ENCODE results near the gene SERPINA5. TPM values are rescaled to one million over a fixed set of nuclear protein-coding genes. Genes with fewer than 3 reads are reported as not detected.

SERPINA5 gene
- polyA plus RNA-seq, 1 of the 3 experiments (the other 2 are of a cell fraction), result 0.08 TPM

- TF ChIP-seq JUND (IDR thresholded peaks at IDR 0.05), result no peak
- no peak for TF ChIP-seq ELF1 (IDR thresholded peaks at IDR 0.05)
- TF ChIP-seq, protein P1, sequence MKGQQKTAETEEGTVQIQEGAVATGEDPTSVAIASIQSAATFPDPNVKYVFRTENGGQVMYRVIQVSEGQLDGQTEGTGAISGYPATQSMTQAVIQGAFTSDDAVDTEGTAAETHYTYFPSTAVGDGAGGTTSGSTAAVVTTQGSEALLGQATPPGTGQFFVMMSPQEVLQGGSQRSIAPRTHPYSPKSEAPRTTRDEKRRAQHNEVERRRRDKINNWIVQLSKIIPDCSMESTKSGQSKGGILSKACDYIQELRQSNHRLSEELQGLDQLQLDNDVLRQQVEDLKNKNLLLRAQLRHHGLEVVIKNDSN (IDR thresholded peaks at IDR 0.05; ENCODE audit: borderline replicate concordance, low read depth), result no peak
- TF ChIP-seq MXI1 (IDR thresholded peaks at IDR 0.05; ENCODE audit: low read depth, low read length), result no peak
- no peak for TF ChIP-seq GATA2 (CRISPR knock-in tag; IDR thresholded peaks at IDR 0.05)
- TF ChIP-seq MEF2A (IDR thresholded peaks at IDR 0.05; ENCODE audit: borderline replicate concordance, low read depth), result no peak
- no peak for TF ChIP-seq RFX5 (IDR thresholded peaks at IDR 0.05; ENCODE audit: low read length)
- no peak for TF ChIP-seq SMC3 (IDR thresholded peaks at IDR 0.05; ENCODE audit: low read depth, low read length)
- TF ChIP-seq, protein P2, sequence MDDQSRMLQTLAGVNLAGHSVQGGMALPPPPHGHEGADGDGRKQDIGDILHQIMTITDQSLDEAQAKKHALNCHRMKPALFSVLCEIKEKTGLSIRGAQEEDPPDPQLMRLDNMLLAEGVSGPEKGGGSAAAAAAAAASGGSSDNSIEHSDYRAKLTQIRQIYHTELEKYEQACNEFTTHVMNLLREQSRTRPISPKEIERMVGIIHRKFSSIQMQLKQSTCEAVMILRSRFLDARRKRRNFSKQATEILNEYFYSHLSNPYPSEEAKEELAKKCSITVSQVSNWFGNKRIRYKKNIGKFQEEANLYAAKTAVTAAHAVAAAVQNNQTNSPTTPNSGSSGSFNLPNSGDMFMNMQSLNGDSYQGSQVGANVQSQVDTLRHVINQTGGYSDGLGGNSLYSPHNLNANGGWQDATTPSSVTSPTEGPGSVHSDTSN (IDR thresholded peaks at IDR 0.05), result no peak
Measured at GRCh38 chr14:94641632-94641955, 60.4 kb downstream of the SERPINA5 start (continued).

Other genes starting within 250 kb of the SERPINA5 start
- not detected in 2 replicates for gene SERPINA2, start 214.7 kb upstream of the SERPINA5 start, polyA plus RNA-seq (2012; rRNA removed)
- 10.5 and 11.3 TPM in 2 replicates for gene SERPINA1, start 192.8 kb upstream of the SERPINA5 start, polyA plus RNA-seq (2012; rRNA removed)
- gene SERPINA11, start 128.6 kb upstream of the SERPINA5 start, polyA plus RNA-seq (2012; rRNA removed), result not detected in 2 replicates
- not detected in 2 replicates for gene SERPINA9, start 105.2 kb upstream of the SERPINA5 start, polyA plus RNA-seq (2012; rRNA removed)
- gene SERPINA12, start 72.0 kb upstream of the SERPINA5 start, polyA plus RNA-seq (2012; rRNA removed), result not detected in 2 replicates
- not detected in 2 replicates for gene SERPINA4, start 20.0 kb upstream of the SERPINA5 start, polyA plus RNA-seq (2012; rRNA removed)
- 0.25 and 0.45 TPM in 2 replicates for gene SERPINA3, start 31.0 kb downstream of the SERPINA5 start, polyA plus RNA-seq (2012; rRNA removed)
- 0.75 and 1.3 TPM in 2 replicates for gene GSC, start 188.7 kb downstream of the SERPINA5 start, polyA plus RNA-seq (2012; rRNA removed)

Measured in SK-N-SH (cell line).